Measurements from ENCODE around the gene HSD17B8.

- no peak for TF ChIP-seq GATA3 (IDR thresholded peaks at IDR 0.05; ENCODE audit: low read depth, low read length)
- no peak for TF ChIP-seq GATA2 (IDR thresholded peaks at IDR 0.05; ENCODE audit: low read depth, low read length)
Observed at GRCh38 chr6:33192671-33193602, 11.5 kb upstream of the HSD17B8 start.

All from SH-SY5Y (cell line).